NCI-H524 treated with DMSO at 0.1 percent for 48 hours (cell line): Measurements from ENCODE around the gene CCR6.
"Not testable (repeated sequence)": the region's sequence is repeated elsewhere in the genome, so short reads cannot be mapped to it uniquely, and the experiment has no call there.

Source experiments
- DNase-seq: peaks from one replicate; lab custom pipeline; 2025; lab: John Stamatoyannopoulos, UW

CCR6 gene

GRCh38 chr6:167122827-167123657, at the start of gene CCR6:
Gene CCR6 (plus strand): TSS chr6:167123096. CDS start chr6:167136135, 13,039 bp downstream.
- DNase-seq = no peak

- DNase-seq = no peak
Measured at GRCh38 chr6:167073679-167074274, 49.1 kb upstream of the CCR6 start.

GRCh38 chr6:167077241-167077932, 45.5 kb upstream of the CCR6 start:
- no peak for DNase-seq

GRCh38 chr6:167078745-167079144, 44.2 kb upstream of the CCR6 start:
- no peak for DNase-seq

GRCh38 chr6:167079853-167080297, 43.0 kb upstream of the CCR6 start:
- DNase-seq = no peak

GRCh38 chr6:167087857-167088354, 35.0 kb upstream of the CCR6 start:
- DNase-seq = no peak

- DNase-seq = not testable (repeated sequence)
Measured at GRCh38 chr6:167088741-167089140, 34.2 kb upstream of the CCR6 start.

- no peak for DNase-seq
Measured at GRCh38 chr6:167089243-167090142, 33.4 kb upstream of the CCR6 start.

- no peak for DNase-seq
Measured at GRCh38 chr6:167090171-167090570, 32.7 kb upstream of the CCR6 start.

GRCh38 chr6:167091026-167091804, 31.7 kb upstream of the CCR6 start:
- DNase-seq = no peak

- DNase-seq = no peak
Measured at GRCh38 chr6:167091805-167092107, 31.1 kb upstream of the CCR6 start.

GRCh38 chr6:167092672-167093339, 30.1 kb upstream of the CCR6 start:
- no peak for DNase-seq

- no peak for DNase-seq
Measured at GRCh38 chr6:167093406-167093921, 29.4 kb upstream of the CCR6 start.

- DNase-seq = no peak
Measured at GRCh38 chr6:167093922-167094432, 28.9 kb upstream of the CCR6 start.

- no peak for DNase-seq
Measured at GRCh38 chr6:167094436-167094819, 28.5 kb upstream of the CCR6 start.

- DNase-seq = no peak
Measured at GRCh38 chr6:167094820-167095637, 27.9 kb upstream of the CCR6 start.

GRCh38 chr6:167095888-167096287, 27.0 kb upstream of the CCR6 start:
- no peak for DNase-seq

- DNase-seq = no peak
Measured at GRCh38 chr6:167096991-167097390, 25.9 kb upstream of the CCR6 start.

GRCh38 chr6:167097770-167098169, 25.1 kb upstream of the CCR6 start:
- DNase-seq = no peak
